CD4-positive, alpha-beta T cell treated with Interferon gamma for 1 hour (primary cell): ENCODE measurements around the gene GLRA1.
"Not testable (repeated sequence)": the region's sequence is repeated elsewhere in the genome, so short reads cannot be mapped to it uniquely, and the experiment has no call there.

Source experiments
- DNase-seq: peaks from one replicate; pipeline ENCODE4 v3.0.0-alpha.2; 2020

GLRA1 gene

GRCh38 chr5:151912360-151912759, 12.3 kb downstream of the GLRA1 start:
- DNase-seq = no peak

GRCh38 chr5:151911011-151911410, 13.6 kb downstream of the GLRA1 start:
- DNase-seq = no peak

DNA sequence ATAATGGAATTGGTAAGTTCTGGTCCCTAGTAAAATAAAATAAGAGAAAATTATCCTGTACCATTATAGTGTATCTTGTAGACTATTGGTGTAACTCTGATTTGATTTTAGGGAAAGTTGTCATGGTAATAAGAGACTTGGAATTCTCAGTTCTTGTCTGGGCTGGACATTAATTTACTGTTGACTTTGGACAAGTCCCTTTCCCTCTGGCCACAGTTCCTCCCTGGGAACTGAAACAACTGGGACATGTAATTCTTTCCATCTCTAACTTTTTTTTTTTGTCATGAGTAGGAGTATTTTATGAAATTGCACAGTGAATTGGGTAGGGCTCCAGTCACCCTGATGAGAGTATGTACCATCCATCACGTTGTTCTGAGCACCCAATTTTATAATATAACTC, 15.0 kb downstream of the GLRA1 start:
- no peak for DNase-seq

DNA sequence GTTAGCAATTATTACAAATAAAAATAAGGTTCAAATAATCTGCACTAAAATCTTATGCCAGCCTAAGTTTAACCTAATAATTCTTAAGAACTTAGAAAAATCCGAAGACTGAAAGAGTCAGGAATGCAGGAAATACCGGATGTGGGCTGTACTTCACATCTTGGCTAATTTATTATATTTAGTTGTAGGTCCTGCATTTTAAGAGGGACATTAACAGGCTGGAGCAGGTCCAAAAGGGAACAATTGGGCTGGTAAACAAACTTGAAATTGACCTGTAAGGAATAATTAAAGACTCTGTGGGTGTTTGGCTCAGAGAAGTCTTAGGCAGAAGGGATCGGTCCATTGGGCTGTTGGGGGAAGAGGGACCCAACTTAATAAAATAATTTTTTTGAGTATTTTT, 18.4 kb downstream of the GLRA1 start:
- DNase-seq = no peak

GRCh38 chr5:151905557-151905961, 19.1 kb downstream of the GLRA1 start:
- DNase-seq = no peak

GRCh38 chr5:151904909-151905308, 19.7 kb downstream of the GLRA1 start:
- no peak for DNase-seq

GRCh38 chr5:151904127-151904526, 20.5 kb downstream of the GLRA1 start:
- DNase-seq = no peak

DNA sequence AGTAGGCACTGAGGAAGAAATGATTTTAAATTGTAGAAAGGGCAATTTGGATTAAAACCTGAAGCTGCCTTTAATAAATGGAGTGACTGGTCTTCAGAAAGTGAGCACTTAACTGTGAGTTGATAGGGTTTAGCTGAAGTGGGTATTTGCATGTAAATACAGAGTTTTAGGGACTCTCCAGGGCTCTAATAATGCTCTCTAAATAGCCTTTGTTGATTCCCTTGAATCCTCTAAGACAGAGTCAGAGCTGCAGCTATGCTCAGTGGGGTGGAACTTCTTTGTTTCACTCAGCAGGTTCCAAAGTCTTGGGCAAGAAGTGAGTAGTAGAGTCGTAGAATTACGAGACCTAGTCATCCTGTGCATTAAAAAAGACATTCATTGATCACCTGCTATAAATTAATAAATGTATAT, 21.4 kb downstream of the GLRA1 start:
- DNase-seq = no peak

GRCh38 chr5:151902215-151902614, 22.4 kb downstream of the GLRA1 start:
- no peak for DNase-seq

GRCh38 chr5:151901611-151902010, 23.0 kb downstream of the GLRA1 start:
- DNase-seq = no peak

- no peak for DNase-seq
Observed at GRCh38 chr5:151900891-151901290, 23.8 kb downstream of the GLRA1 start.

DNA sequence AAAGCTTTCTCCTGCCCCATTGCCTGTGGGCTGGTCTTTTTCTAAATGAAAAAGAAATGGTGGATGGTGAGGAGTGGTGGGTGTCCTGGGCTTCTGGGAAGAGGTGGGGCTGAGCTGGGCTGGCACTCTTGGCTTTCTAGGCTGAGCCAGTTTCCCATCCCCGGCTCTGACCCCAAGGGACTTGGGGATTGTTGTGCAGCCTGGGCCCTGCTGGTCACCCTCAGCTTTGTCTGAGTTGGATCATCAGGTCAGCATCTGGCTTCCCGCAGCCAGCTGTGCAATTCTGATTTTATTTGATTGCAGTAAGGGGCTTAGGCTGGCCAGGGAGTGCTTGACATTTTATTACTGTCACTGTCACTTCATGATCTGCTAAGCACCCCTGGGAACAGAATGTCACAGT, 25.3 kb downstream of the GLRA1 start:
- DNase-seq = no peak

DNA sequence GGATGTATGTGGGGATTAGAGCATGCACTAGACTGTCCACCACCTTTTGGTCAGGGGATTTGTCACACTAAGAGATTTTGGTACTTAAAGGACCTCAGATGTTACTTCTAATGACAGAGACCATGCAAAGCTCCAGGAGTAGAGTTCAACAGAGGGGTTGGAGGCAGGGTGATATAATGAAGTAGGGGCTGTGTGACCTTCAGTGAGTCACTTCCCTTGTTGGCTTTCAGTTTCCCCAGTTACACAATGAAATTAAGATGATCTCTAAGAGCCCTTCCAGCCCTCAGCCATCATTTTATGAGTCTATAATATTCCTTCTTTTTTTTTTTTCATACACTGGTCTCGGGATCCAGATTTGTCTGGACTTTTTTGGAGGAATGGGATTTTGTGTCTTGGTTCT, 26.8 kb downstream of the GLRA1 start:
- no peak for DNase-seq

DNA sequence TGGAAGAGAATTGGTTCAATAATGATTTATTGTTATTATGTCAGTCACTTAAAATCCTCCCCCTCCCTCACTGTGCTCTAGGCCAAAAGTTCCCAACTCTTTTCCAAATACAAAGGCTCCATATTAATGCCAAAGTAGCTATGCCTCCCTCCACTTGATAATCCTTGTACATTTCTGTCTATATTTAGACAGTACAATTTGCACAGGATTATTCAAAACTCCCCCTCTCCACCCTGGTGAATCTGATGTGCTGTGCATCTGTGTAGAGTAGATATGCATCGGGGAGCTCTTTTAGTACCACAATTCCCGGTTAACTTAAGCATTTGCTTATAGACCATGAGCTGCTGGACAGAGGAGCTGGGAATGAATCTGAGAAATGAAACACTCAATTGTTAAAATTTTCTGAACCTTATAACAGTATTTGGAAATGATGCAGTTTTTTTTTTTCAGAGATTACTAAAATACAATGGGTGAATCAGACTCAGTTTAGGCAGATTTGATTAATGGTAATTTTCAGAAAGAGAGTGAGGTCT, 27.6 kb downstream of the GLRA1 start:
- DNase-seq = no peak

DNA sequence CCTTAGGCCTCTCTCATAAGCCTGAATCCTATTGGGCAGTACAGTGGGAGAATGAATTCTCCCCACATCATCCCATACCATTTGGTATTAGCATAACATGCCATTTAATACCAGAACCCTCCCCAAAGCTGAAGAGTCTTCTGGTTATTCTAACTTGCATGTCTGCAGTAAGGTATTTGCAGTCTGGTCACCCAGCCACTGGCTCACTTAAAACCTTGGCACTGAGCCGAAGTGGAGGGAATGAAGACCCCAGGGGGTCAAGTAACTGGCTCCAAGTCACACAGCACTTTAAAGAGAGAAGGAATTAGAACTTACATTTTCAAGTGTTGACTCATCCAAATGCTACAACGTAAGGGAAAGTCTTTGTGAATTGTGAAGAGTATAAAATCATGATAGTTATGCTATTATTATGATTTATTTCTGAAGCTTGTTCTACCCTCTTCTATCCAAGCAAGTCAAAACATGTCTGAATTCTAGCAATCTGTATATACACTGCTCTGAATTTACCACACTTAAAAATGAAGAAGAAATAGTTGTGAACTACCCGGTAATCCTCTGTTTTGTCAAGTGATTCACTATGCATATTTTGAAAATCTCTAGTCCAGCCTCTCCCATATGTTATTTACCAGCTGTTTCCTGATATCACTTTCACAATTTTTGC, 28.5 kb downstream of the GLRA1 start:
- DNase-seq = no peak

GRCh38 chr5:151895660-151896030, 29.0 kb downstream of the GLRA1 start:
- DNase-seq = no peak

DNA sequence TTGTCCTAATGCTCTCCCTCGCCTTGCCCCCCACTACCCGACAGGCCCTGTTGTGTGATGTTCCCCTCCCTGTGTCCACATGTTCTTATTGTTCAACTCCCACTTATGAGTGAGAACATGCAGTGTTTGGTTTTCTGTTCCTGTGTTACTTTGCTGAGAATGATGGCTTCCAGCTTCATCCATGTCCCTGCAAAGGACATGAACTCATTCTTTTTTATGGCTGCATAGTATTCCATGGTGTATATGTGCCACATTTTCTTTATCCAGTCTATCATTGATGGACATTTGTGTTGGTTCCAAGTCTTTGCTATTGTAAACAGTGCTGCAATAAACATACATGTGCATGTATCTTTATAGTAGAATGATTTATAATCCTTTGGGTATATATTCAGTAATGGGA, 31.2 kb downstream of the GLRA1 start:
- not testable (repeated sequence) for DNase-seq

- DNase-seq = no peak
Observed at GRCh38 chr5:151892393-151892792, 32.3 kb downstream of the GLRA1 start.

DNA sequence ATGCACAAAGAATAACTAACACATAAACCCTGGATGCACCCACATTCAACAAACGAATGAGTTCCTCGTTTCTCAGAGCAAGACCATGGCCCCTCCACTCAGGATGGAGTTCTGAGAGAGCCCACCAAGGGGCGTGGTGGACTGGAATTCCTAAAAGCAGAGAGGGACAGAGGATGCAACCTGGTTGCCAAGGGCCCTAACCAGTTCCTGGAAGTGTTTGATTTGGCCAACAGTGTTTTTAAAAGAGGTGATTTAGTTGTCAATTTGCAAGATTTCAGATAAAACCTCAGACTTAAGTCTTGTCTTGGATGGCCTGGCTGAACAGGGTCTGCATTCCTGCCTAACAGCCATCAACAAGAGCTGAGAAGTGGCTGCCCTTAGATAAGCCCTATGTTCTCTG, 34.4 kb downstream of the GLRA1 start:
- no peak for DNase-seq

- DNase-seq = no peak
Observed at GRCh38 chr5:151889614-151890013, 35.0 kb downstream of the GLRA1 start.

- no peak for DNase-seq
Observed at GRCh38 chr5:151886546-151887275, 37.9 kb downstream of the GLRA1 start.

DNA sequence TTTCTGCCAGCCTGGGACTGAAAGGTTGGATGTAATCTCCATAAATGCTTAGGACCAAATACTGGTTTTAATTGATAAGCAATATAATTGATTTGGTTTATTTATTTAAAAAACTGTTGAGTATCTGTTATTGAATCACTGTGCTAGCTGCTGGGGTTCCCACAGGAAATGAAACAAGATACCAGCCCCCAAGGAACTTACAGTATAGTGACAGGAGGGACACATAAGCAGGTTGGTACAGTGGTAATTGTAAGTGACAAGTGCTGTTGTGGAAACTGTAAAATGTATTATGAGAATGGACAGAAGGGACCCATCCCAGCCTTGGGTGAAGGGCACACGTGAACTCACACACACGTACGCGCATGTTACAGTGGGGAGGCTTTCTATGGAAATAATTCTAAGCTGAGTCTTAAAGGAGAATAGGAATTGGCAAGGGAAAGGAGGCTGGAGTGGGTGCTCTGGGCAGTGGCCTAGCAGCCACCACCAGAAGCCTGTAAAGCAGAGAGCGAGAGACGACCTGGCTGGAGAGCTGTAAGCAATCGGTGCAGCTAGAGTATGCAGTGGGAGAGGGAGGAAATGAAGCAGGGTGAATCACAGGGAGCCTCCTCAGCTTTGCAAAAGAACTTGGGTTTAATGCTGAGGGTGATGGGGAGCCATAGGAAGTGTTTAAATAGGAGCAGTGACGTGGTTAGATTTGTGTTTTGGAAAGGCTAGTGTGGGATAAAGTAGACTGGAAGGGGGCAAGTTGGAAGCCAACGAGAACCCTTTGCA, 39.3 kb downstream of the GLRA1 start:
- DNase-seq = no peak

DNA sequence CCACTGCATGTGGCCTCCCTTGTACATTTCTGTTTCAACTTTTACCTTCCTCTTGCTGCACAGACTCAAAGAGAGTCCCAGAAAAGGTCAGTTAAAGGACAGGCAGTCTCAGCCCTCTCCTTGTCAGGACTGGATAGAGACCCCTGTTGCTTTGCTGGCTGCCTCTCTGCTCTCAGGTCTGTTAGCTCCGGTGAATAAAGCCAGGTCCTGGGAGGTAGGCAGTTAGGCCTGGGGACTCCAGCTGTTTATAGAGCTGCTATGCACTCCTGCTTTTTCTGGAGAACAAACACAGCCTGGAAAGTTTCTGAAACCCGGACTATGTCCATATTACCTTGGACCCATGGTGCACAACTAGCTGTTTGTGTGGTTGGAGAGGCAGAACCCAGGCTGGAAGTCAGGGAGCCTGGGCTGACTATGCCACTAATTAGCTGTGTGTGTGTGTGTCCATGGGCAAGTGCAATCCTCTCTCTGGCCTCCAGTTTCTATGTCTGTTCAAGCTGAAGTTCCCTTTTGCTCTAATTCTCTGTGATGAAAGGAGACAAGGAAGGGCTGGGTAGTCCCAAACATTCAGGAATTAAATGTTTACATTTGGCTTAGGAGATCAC, 42.9 kb downstream of the GLRA1 start:
- DNase-seq = no peak
